Ovary (tissue), 3 donors: ENCODE results near the gene TMCO4.

Experiments
- CTCF ChIP-seq, 3 donors: fragments of 450-650 bp in 2 of 3; fragments of 200-600 bp in 1 of 3; IDR thresholded peaks; one replicate each; pipeline versions ENCODE4 v1.5.1 to v1.8.0; 2016 to 2022; ENCODE audit warnings: antibody characterized with exemption in 3 of 3, mild to moderate bottlenecking in 1 of 3
- EP300 ChIP-seq: sonication (generic); formaldehyde crosslinking; IDR thresholded peaks from one replicate; pipeline ENCODE4 v1.6.1; 2017; ENCODE audit warnings: antibody characterized with exemption
- POLR2A ChIP-seq: fragments of 450-650 bp; IDR thresholded peaks from one replicate; pipeline ENCODE4 v1.6.1; 2017; ENCODE audit warnings: antibody characterized with exemption, mild to moderate bottlenecking, moderate library complexity
- donor health status: DM: no; HTN: no; CAD: no.

GRCh38 chr1:19738669-19739068 is 61.0 kb downstream of the TMCO4 start:
- no peak for TF ChIP-seq CTCF (IDR thresholded peaks at IDR 0.05)
- no peak for TF ChIP-seq POLR2A
- TF ChIP-seq EP300: no peak
